ENCODE results near the gene CCER1. TPM values are rescaled to one million over a fixed set of nuclear protein-coding genes. Genes with fewer than 3 reads are reported as not detected.

The CCER1 gene
- total RNA-seq, 1 donor from 2014 or later: not detected

DNA sequence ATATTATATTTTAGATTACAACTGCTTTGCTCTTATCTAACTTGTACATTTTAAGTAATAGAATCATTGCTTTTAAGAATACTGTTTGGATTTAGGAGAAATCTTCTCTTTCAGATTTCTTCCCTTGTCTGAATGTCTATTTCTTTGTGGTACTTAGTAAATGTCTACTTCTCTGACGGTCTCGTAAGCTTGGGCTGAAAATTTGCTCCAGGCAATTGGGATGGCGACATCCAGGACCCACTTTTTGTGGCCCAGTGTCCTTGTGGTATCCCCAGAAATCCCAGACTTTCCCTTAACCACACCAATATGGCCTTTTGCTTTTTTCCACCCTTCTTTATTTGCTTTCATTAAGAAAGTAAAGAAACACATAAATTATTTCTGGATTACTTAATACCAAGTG is 24.0 kb upstream of the CCER1 start:
- Mint-ChIP-seq H3K27me3 (ENCODE audit: low read depth, unreplicated experiment) (peaks cover 2% of the 10 kb centered on the region), H3K4me3 (ENCODE audit: unreplicated experiment) (no peak overlapping the region), H3K27ac (ENCODE audit: unreplicated experiment) (no peak overlapping the region), H3K36me3 (ENCODE audit: low read depth, unreplicated experiment) (no peaks in the 10 kb centered on the region), H3K9me3 (ENCODE audit: unreplicated experiment) (peaks cover under 1% of the 10 kb centered on the region), H3K4me1 (ENCODE audit: low read depth, unreplicated experiment) (peaks cover 8% of the 10 kb centered on the region)
- Histone ChIP-seq H3K27ac (ENCODE audit: low read depth, low read length) (no peak overlapping the region), H3K27me3 (ENCODE audit: insufficient read depth, low read length) (no peaks in the 10 kb centered on the region), H3K4me1 (ENCODE audit: insufficient read depth, low read length) (peaks cover 2% of the 10 kb centered on the region), H3K9me3 (ENCODE audit: insufficient read depth, low read depth, low read length) (no peaks in the 10 kb centered on the region), H3K9ac (ENCODE audit: low read length) (no peak overlapping the region), H3K36me3 (ENCODE audit: insufficient read depth, low read length) (no peaks in the 10 kb centered on the region), H2AFZ (ENCODE audit: low read depth, low read length) (no peak overlapping the region), H3K79me2 (ENCODE audit: insufficient read depth, low read length) (no peaks in the 10 kb centered on the region), H3K4me3 (ENCODE audit: insufficient read depth, low read depth, low read length) (no peak overlapping the region), H4K20me1 (ENCODE audit: insufficient read depth, low read length) (no peaks in the 10 kb centered on the region), H3K4me2 (ENCODE audit: low read length) (no peak overlapping the region)
- no peak for TF ChIP-seq EZH2 (IDR thresholded peaks at IDR 0.05; ENCODE audit: insufficient read depth, low read length)
- TF ChIP-seq, protein P1, sequence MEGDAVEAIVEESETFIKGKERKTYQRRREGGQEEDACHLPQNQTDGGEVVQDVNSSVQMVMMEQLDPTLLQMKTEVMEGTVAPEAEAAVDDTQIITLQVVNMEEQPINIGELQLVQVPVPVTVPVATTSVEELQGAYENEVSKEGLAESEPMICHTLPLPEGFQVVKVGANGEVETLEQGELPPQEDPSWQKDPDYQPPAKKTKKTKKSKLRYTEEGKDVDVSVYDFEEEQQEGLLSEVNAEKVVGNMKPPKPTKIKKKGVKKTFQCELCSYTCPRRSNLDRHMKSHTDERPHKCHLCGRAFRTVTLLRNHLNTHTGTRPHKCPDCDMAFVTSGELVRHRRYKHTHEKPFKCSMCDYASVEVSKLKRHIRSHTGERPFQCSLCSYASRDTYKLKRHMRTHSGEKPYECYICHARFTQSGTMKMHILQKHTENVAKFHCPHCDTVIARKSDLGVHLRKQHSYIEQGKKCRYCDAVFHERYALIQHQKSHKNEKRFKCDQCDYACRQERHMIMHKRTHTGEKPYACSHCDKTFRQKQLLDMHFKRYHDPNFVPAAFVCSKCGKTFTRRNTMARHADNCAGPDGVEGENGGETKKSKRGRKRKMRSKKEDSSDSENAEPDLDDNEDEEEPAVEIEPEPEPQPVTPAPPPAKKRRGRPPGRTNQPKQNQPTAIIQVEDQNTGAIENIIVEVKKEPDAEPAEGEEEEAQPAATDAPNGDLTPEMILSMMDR (IDR thresholded peaks at IDR 0.05; ENCODE audit: insufficient read depth, low read depth, low read length): no peak
- DNase-seq (ENCODE audit: low read depth): no peak
- FAIRE-seq: no peak

DNA sequence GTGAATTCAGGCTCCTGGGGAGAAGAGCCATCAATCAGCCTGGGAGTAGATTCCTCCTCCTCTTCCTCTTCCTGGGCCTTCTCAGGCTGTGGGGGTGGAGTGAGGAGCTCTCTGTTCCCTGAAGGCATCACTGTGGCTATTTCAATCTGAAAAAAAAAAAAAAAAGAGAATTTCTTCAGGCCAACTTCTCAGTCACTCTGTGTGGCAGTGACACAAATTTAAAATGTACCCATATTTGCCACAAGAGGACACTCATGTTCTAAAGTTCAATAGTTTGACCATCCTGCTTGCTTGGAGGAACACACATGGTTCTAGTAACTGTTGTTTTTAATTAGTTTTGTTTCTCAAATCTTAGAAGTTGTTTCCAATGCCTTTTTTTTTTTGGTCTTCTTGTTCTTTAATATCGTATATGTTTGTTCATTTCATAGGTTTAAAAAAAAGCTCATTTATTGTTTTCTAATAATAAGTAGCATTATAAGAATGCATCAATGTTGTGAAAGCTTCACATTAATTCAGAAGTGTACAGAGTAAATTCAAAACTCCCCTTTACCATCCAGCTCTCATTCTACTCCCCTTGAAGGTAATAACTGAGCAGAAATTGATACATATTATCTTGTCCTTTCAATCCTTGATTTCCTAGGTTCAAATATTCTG is 23.3 kb upstream of the CCER1 start:
- peaks cover 13% of the 10 kb centered on the region for H3K4me1 Mint-ChIP-seq (ENCODE audit: low read depth, unreplicated experiment)
- Histone ChIP-seq H3K4me1 (ENCODE audit: insufficient read depth, low read length) (peaks cover 8% of the 10 kb centered on the region), H3K27ac (ENCODE audit: low read depth, low read length) (no peak overlapping the region), H4K20me1 (ENCODE audit: insufficient read depth, low read length) (no peaks in the 10 kb centered on the region), H3K4me3 (ENCODE audit: insufficient read depth, low read depth, low read length) (no peak overlapping the region), H3K9ac (ENCODE audit: low read length) (no peak overlapping the region), H3K9me3 (ENCODE audit: insufficient read depth, low read depth, low read length) (no peaks in the 10 kb centered on the region), H3K79me2 (ENCODE audit: insufficient read depth, low read length) (no peaks in the 10 kb centered on the region), H3K4me2 (ENCODE audit: low read length) (no peak overlapping the region), H3K27me3 (ENCODE audit: insufficient read depth, low read length) (no peaks in the 10 kb centered on the region), H3K36me3 (ENCODE audit: insufficient read depth, low read length) (no peaks in the 10 kb centered on the region), H2AFZ (ENCODE audit: low read depth, low read length) (no peak overlapping the region)
- H3K9me3 Mint-ChIP-seq (ENCODE audit: unreplicated experiment): no peaks in the 10 kb centered on the region
- no peak overlapping the region for H3K4me3 Mint-ChIP-seq (ENCODE audit: unreplicated experiment)
- FAIRE-seq: peak; percentile 56
- H3K27me3 Mint-ChIP-seq (ENCODE audit: low read depth, unreplicated experiment): no peaks in the 10 kb centered on the region
- H3K27ac Mint-ChIP-seq (ENCODE audit: unreplicated experiment): no peak overlapping the region
- peak; percentile 48 for DNase-seq (ENCODE audit: low read depth)
- TF ChIP-seq EZH2 (IDR thresholded peaks at IDR 0.05; ENCODE audit: insufficient read depth, low read length): no peak
- TF ChIP-seq, protein P1 (IDR thresholded peaks at IDR 0.05; ENCODE audit: insufficient read depth, low read depth, low read length): peak; percentile 83
- H3K36me3 Mint-ChIP-seq (ENCODE audit: low read depth, unreplicated experiment): no peaks in the 10 kb centered on the region

DNA sequence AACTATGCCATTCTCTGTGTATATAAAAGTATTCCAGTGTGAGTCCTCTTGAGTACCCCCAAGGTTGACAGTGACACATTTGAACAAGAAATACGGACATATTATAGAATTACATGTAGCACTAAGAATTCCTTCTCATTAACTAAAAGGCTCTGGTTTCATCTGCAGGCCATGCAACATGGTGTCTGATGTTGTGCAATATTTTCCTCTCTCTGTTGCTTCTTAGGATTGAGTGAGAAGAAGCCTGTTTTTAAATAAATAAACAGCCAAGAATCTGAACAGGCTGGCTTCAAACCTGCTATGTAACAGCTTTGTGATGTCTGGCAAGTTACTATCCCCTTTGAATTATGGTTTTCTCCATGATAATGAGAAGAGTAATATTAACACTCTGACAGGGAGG is 22.2 kb upstream of the CCER1 start:
- TF ChIP-seq, protein P1 (IDR thresholded peaks at IDR 0.05; ENCODE audit: insufficient read depth, low read depth, low read length): no peak
- no peak for TF ChIP-seq EZH2 (IDR thresholded peaks at IDR 0.05; ENCODE audit: insufficient read depth, low read length)
- Histone ChIP-seq H3K9me3 (ENCODE audit: insufficient read depth, low read depth, low read length) (no peaks in the 10 kb centered on the region), H2AFZ (ENCODE audit: low read depth, low read length) (no peak overlapping the region), H3K4me1 (ENCODE audit: insufficient read depth, low read length) (peaks cover 8% of the 10 kb centered on the region), H3K4me3 (ENCODE audit: insufficient read depth, low read depth, low read length) (no peak overlapping the region), H3K79me2 (ENCODE audit: insufficient read depth, low read length) (no peaks in the 10 kb centered on the region), H3K4me2 (ENCODE audit: low read length) (no peak overlapping the region), H3K36me3 (ENCODE audit: insufficient read depth, low read length) (no peaks in the 10 kb centered on the region), H3K27me3 (ENCODE audit: insufficient read depth, low read length) (no peaks in the 10 kb centered on the region), H3K27ac (ENCODE audit: low read depth, low read length) (no peak overlapping the region), H4K20me1 (ENCODE audit: insufficient read depth, low read length) (no peaks in the 10 kb centered on the region), H3K9ac (ENCODE audit: low read length) (no peak overlapping the region)
- no peak overlapping the region for H3K4me3 Mint-ChIP-seq (ENCODE audit: unreplicated experiment)
- H3K4me1 Mint-ChIP-seq (ENCODE audit: low read depth, unreplicated experiment): peaks cover 13% of the 10 kb centered on the region
- H3K27me3 Mint-ChIP-seq (ENCODE audit: low read depth, unreplicated experiment): no peaks in the 10 kb centered on the region
- no peaks in the 10 kb centered on the region for H3K36me3 Mint-ChIP-seq (ENCODE audit: low read depth, unreplicated experiment)
- no peak for FAIRE-seq
- H3K27ac Mint-ChIP-seq (ENCODE audit: unreplicated experiment): no peak overlapping the region
- H3K9me3 Mint-ChIP-seq (ENCODE audit: unreplicated experiment): no peaks in the 10 kb centered on the region
- DNase-seq (ENCODE audit: low read depth): no peak

Measured in astrocyte (in vitro differentiated cells and primary cell).